Upper lobe of right lung (tissue), 1 donor: Measurements from ENCODE around the gene ITIH2. TPM values are rescaled to one million over a fixed set of nuclear protein-coding genes. Genes with fewer than 3 reads are reported as not detected.
"Not testable (repeated sequence)": the region's sequence is repeated elsewhere in the genome, so short reads cannot be mapped to it uniquely, and the experiment has no call there.

Experiments used
- ATAC-seq: fragments of 200-7000 bp; cut with Tn5 transposase; one replicate; pipeline ENCODE4 v1.9.1; 2020; ENCODE audit warnings: mild to moderate bottlenecking, moderate library complexity
- DNase-seq: peaks from one replicate; pipeline ENCODE4 v3.0.0-alpha.2; 2020
- H3K27ac ChIP-seq: fragments of 200-600 bp; one replicate; pipeline ENCODE4 v1.8.0; 2022
- H3K27me3 ChIP-seq: fragments of 200-600 bp; one replicate; pipeline ENCODE4 v1.8.0; 2022; ENCODE audit warnings: mild to moderate bottlenecking
- H3K36me3 ChIP-seq: fragments of 200-600 bp; one replicate; pipeline ENCODE4 v1.8.0; 2022
- H3K4me1 ChIP-seq: fragments of 200-600 bp; one replicate; pipeline ENCODE4 v1.8.0; 2022
- H3K4me3 ChIP-seq: fragments of 200-600 bp; one replicate; pipeline ENCODE4 v1.8.0; 2022; ENCODE audit warnings: mild to moderate bottlenecking
- H3K9me3 ChIP-seq: fragments of 200-600 bp; one replicate; pipeline ENCODE4 v1.8.0; 2022
- CTCF ChIP-seq: fragments of 200-600 bp; IDR thresholded peaks from one replicate; pipeline ENCODE4 v1.8.0; 2022; ENCODE audit warnings: antibody characterized with exemption
- intact Hi-C: fragments of 100-400 bp; cut with DNase I; formaldehyde crosslinking; loops from one replicate; pipeline ENCODE4 v1.11.0; 2022
- total RNA-seq: library from RNA; stranded (reverse); fragmentation: NEBNext Ultra II Directional; extraction: Animal tissue kit (Norgen Biotek cat#: 25700); gene quantifications from one replicate; pipeline ENCODE4 v1.2.1, GENCODE V29; 2021
- donor health status: DM: no; HTN: yes; CAD: no; lungs with severe emphysema.

The ITIH2 gene
- total RNA-seq, 1 donor from 2014 or later: 1.3 TPM

GRCh38 chr10:7720478-7720877 is 17.4 kb downstream of the ITIH2 start:
- intact Hi-C loops: no loop called here
- ATAC-seq (no peak), DNase-seq (no peak)
- no peak overlapping the region for H3K4me3 ChIP-seq
- no peak for TF ChIP-seq CTCF
- H3K36me3 ChIP-seq: no peaks in the 10 kb centered on the region
- no peaks in the 10 kb centered on the region for H3K4me1 ChIP-seq
- H3K9me3 ChIP-seq: no peaks in the 10 kb centered on the region
- H3K27ac ChIP-seq: no peak overlapping the region
- H3K27me3 ChIP-seq: no peaks in the 10 kb centered on the region

DNA sequence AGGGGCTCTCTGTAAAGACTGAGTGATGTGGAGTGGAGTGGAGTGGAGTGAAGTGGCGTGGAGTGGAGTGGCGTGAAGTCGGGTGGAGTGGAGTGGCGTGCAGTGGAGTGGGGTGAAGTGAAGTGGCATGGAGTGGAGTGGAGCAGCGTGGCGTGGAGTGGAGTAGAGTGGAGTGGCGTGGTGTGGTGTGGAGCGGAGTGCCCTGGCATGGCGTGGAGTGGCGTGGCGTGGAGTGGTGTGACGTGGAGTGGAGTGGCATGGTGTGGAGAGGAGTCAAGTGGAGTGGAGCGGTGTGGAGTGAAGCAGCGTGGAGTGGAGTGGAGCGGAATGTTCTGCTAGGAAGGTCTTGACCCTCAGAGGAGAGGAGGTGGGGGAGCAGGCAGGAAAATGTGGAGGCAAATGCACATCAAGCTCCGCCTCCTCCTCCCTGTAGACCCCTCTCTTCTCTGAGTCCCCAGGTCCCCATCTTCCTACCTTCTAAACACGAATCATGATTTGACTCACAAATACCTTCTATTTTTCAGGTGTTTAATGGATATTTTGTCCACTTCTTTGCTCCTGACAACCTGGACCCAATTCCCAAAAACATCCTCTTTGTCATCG is 19.9 kb downstream of the ITIH2 start:
- Histone ChIP-seq H3K27ac (no peak overlapping the region), H3K4me1 (no peaks in the 10 kb centered on the region), H3K36me3 (no peaks in the 10 kb centered on the region), H3K4me3 (no peak overlapping the region), H3K9me3 (no peaks in the 10 kb centered on the region), H3K27me3 (no peaks in the 10 kb centered on the region)
- ATAC-seq (peak; percentile 47), DNase-seq (no peak)
- intact Hi-C loops: no loop called here
- TF ChIP-seq CTCF: no peak

DNA sequence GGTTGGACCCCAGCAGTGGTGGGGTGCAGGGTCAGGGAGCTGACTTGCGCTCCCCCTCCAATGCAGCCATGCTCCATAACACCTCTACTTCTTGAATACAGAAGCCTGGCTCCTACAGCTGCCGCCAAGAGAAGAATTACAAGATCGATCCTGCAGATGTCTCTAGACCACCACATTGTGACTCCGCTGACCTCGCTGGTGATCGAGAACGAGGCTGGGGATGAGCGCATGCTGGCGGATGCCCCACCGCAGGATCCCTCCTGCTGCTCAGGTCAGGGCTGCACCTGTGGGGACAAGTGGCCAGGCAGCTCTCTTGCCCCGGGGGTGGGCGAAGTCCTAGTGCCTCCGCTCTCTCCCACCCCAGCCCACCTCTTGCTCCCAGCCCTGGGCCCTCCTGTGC is 31.7 kb downstream of the ITIH2 start:
- TF ChIP-seq CTCF: no peak
- H3K36me3 ChIP-seq: no peaks in the 10 kb centered on the region
- no peak overlapping the region for H3K27ac ChIP-seq
- no peak overlapping the region for H3K4me3 ChIP-seq
- no peaks in the 10 kb centered on the region for H3K27me3 ChIP-seq
- intact Hi-C loops: no loop called here
- no peak for DNase-seq
- no peak for ATAC-seq
- no peaks in the 10 kb centered on the region for H3K9me3 ChIP-seq
- no peaks in the 10 kb centered on the region for H3K4me1 ChIP-seq

DNA sequence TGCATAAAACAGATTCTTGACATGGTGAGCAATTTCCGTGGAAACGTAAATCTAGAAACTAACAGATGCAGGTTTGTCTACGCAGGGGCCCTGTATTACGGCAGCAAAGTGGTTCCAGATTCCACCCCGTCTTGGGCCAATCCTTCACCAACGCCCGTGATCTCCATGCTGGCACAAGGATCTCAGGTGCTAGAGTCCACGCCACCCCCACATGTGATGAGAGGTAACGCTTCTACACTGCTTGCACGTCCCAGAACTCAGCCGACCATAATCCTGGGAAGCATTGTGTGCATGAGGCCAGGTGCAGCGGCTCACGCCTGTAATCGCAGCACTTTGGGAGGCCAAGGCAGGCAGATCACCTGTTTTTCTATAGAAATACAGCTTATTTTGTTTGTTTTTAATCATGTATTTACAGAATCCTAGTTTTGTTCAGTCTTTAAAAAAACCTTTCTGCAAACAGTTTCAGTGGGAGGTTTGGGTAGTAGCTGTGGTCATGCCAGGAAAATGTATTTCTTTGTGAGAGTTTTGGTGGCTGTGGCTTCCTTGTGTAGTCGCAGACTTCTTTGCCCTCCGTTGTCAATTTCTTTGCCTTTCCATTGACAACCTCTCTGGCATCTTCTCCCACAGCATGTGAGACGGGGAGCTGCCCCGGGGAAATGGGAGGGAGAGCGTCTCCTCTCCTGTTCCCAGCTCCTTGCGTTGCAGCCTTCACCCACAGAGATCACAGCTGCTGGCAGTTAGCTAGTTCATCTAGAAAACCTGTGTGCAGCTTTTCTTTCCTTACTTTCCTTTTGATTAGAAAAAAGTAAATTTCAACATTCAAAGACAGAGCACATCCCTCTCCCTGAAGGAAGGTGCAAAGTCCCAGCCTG is 35.7 kb downstream of the ITIH2 start:
- no peaks in the 10 kb centered on the region for H3K36me3 ChIP-seq
- no peak for ATAC-seq
- no peak overlapping the region for H3K27ac ChIP-seq
- no peaks in the 10 kb centered on the region for H3K4me1 ChIP-seq
- no peak for DNase-seq
- H3K9me3 ChIP-seq: no peaks in the 10 kb centered on the region
- TF ChIP-seq CTCF: no peak
- no peaks in the 10 kb centered on the region for H3K27me3 ChIP-seq
- no peak overlapping the region for H3K4me3 ChIP-seq
- intact Hi-C loops: no loop called here

- H3K9me3 ChIP-seq: no peaks in the 10 kb centered on the region
- TF ChIP-seq CTCF: no peak
- H3K27ac ChIP-seq: no peak overlapping the region
- no peak overlapping the region for H3K4me3 ChIP-seq
- no peaks in the 10 kb centered on the region for H3K27me3 ChIP-seq
- DNase-seq (no peak), ATAC-seq (no peak)
- H3K4me1 ChIP-seq: no peaks in the 10 kb centered on the region
- intact Hi-C loops: no loop called here
- H3K36me3 ChIP-seq: no peaks in the 10 kb centered on the region
Observed at GRCh38 chr10:7744307-7744706, 41.2 kb downstream of the ITIH2 start.

GRCh38 chr10:7748637-7749036 is 45.5 kb downstream of the ITIH2 start:
- intact Hi-C loops, ATAC-seq, H3K4me1 ChIP-seq, DNase-seq, H3K4me3 ChIP-seq, H3K9me3 ChIP-seq, H3K27me3 ChIP-seq, H3K27ac ChIP-seq: not testable (repeated sequence)
- peaks cover 15% of the 10 kb centered on the region for H3K36me3 ChIP-seq
